Hematopoietic multipotent progenitor cell treated with erythropoietin and hydrocortisone succinate and interleukin-3 and kit ligand, for 6 days (in vitro differentiated cells): ENCODE data around the gene CD82.

Experiments used
- DNase-seq: peaks from one replicate; pipeline ENCODE4 v3.0.0-alpha.2; 2015

Gene CD82

GRCh38 chr11:44561964-44562734, 3.3 kb upstream of the CD82 start:
- DNase-seq: no peak

- peak; percentile 72 for DNase-seq
Measured at GRCh38 chr11:44562845-44563460, 2.5 kb upstream of the CD82 start.

GRCh38 chr11:44563711-44564110, 1.8 kb upstream of the CD82 start:
- no peak for DNase-seq

- DNase-seq: peak; percentile 74
Measured at GRCh38 chr11:44564166-44564565, 1.3 kb upstream of the CD82 start.

GRCh38 chr11:44564670-44565210, 723 bp upstream of the CD82 start:
- DNase-seq: no peak

- DNase-seq: no peak
Measured at GRCh38 chr11:44565953-44566949, 788 bp downstream of the CD82 start.

GRCh38 chr11:44566952-44567875, 1.8 kb downstream of the CD82 start:
- DNase-seq: peak; percentile 61

GRCh38 chr11:44567876-44568256, 2.4 kb downstream of the CD82 start:
- DNase-seq: no peak

- DNase-seq: no peak
Measured at GRCh38 chr11:44568331-44568657, 2.8 kb downstream of the CD82 start.

GRCh38 chr11:44568658-44569473, 3.4 kb downstream of the CD82 start:
- peak; percentile 87 for DNase-seq

- DNase-seq: no peak
Measured at GRCh38 chr11:44570411-44571155, 5.1 kb downstream of the CD82 start.

GRCh38 chr11:44571871-44572270, 6.4 kb downstream of the CD82 start:
- peak; percentile 75 for DNase-seq

- peak; percentile 62 for DNase-seq
Measured at GRCh38 chr11:44572436-44572835, 7.0 kb downstream of the CD82 start.

GRCh38 chr11:44572884-44573283, 7.4 kb downstream of the CD82 start:
- no peak for DNase-seq

- DNase-seq: no peak
Measured at GRCh38 chr11:44573333-44573732, 7.9 kb downstream of the CD82 start.

GRCh38 chr11:44574610-44575287, 9.3 kb downstream of the CD82 start:
- DNase-seq: peak; percentile 86

- no peak for DNase-seq
Measured at GRCh38 chr11:44575288-44575672, 9.8 kb downstream of the CD82 start.

- no peak for DNase-seq
Measured at GRCh38 chr11:44575962-44576361, 10.5 kb downstream of the CD82 start.

- DNase-seq: no peak
Measured at GRCh38 chr11:44576656-44577055, 11.2 kb downstream of the CD82 start.
